Upper lobe of right lung (tissue), 1 donor: ENCODE results near the gene RAD52. TPM values are rescaled to one million over a fixed set of nuclear protein-coding genes. Genes with fewer than 3 reads are reported as not detected.
A peak's percentile ranks its signal among the peaks of the same experiment; 100 is the strongest.

ENCODE experiments used
- ATAC-seq: fragments of 200-7000 bp; cut with Tn5 transposase; one replicate; pipeline ENCODE4 v1.9.1; 2020; ENCODE audit warnings: mild to moderate bottlenecking, moderate library complexity
- DNase-seq: peaks from one replicate; pipeline ENCODE4 v3.0.0-alpha.2; 2020
- H3K27ac ChIP-seq: fragments of 200-600 bp; one replicate; pipeline ENCODE4 v1.8.0; 2022
- H3K27me3 ChIP-seq: fragments of 200-600 bp; one replicate; pipeline ENCODE4 v1.8.0; 2022; ENCODE audit warnings: mild to moderate bottlenecking
- H3K36me3 ChIP-seq: fragments of 200-600 bp; one replicate; pipeline ENCODE4 v1.8.0; 2022
- H3K4me1 ChIP-seq: fragments of 200-600 bp; one replicate; pipeline ENCODE4 v1.8.0; 2022
- H3K4me3 ChIP-seq: fragments of 200-600 bp; one replicate; pipeline ENCODE4 v1.8.0; 2022; ENCODE audit warnings: mild to moderate bottlenecking
- H3K9me3 ChIP-seq: fragments of 200-600 bp; one replicate; pipeline ENCODE4 v1.8.0; 2022
- intact Hi-C: fragments of 100-400 bp; cut with DNase I; formaldehyde crosslinking; loops from one replicate; pipeline ENCODE4 v1.11.0; 2022
- total RNA-seq: library from RNA; stranded (reverse); fragmentation: NEBNext Ultra II Directional; extraction: Animal tissue kit (Norgen Biotek cat#: 25700); gene quantifications from one replicate; pipeline ENCODE4 v1.2.1, GENCODE V29; 2021
- TF ChIP-seq, protein P1 (sequence below): fragments of 200-600 bp; IDR thresholded peaks from one replicate; pipeline ENCODE4 v1.8.0; 2022; ENCODE audit warnings: antibody characterized with exemption
- donor health status: DM: no; HTN: yes; CAD: no; lungs with severe emphysema.

RAD52 gene
- total RNA-seq, 1 donor from 2014 or later = 13.3 TPM

DNA sequence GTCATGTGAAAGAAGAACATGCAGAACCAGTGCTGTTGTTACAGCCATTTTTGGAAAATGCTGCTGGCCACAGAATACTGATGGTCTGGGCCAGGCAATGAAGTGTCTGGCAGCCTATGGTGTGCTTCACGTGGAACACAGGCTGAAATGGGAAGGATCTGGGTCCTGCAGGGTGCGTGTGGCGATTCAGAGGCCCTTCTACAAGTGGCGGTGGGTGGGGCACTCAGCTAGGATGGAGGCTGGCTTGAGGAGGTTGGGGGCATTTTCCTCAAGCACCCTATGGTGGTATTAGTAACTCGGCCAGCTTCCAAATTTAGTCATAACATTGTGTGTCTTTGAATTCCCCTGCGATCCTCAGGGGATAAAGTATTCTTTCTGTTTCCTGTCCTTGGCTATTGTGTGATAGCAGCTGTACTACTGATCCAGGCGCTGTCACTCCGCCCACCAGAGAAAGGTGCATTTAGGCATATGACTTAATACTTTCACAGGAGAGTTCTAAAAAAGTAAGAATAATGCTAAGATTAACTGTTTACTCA lies 9.2 kb upstream of the RAD52 start:
- no peaks in the 10 kb centered on the region for H3K36me3 ChIP-seq
- H3K27me3 ChIP-seq = no peaks in the 10 kb centered on the region
- no peaks in the 10 kb centered on the region for H3K4me1 ChIP-seq
- peak; percentile 24 for ATAC-seq
- TF ChIP-seq, protein P1, sequence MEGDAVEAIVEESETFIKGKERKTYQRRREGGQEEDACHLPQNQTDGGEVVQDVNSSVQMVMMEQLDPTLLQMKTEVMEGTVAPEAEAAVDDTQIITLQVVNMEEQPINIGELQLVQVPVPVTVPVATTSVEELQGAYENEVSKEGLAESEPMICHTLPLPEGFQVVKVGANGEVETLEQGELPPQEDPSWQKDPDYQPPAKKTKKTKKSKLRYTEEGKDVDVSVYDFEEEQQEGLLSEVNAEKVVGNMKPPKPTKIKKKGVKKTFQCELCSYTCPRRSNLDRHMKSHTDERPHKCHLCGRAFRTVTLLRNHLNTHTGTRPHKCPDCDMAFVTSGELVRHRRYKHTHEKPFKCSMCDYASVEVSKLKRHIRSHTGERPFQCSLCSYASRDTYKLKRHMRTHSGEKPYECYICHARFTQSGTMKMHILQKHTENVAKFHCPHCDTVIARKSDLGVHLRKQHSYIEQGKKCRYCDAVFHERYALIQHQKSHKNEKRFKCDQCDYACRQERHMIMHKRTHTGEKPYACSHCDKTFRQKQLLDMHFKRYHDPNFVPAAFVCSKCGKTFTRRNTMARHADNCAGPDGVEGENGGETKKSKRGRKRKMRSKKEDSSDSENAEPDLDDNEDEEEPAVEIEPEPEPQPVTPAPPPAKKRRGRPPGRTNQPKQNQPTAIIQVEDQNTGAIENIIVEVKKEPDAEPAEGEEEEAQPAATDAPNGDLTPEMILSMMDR = no peak
- H3K9me3 ChIP-seq = no peaks in the 10 kb centered on the region
- no peak overlapping the region for H3K27ac ChIP-seq
- intact Hi-C loops = no loop called here
- no peak overlapping the region for H3K4me3 ChIP-seq
- no peak for DNase-seq

GRCh38 chr12:955939-956338 lies 6.4 kb upstream of the RAD52 start:
- H3K4me3 ChIP-seq = no peak overlapping the region
- H3K4me1 ChIP-seq = no peaks in the 10 kb centered on the region
- DNase-seq (no peak), ATAC-seq (no peak)
- intact Hi-C loops = no loop called here
- TF ChIP-seq, protein P1 = no peak
- H3K27me3 ChIP-seq = no peaks in the 10 kb centered on the region
- H3K36me3 ChIP-seq = no peaks in the 10 kb centered on the region
- H3K27ac ChIP-seq = no peak overlapping the region
- H3K9me3 ChIP-seq = no peaks in the 10 kb centered on the region

- H3K9me3 ChIP-seq = no peaks in the 10 kb centered on the region
- H3K4me1 ChIP-seq = no peaks in the 10 kb centered on the region
- no peak overlapping the region for H3K4me3 ChIP-seq
- no peaks in the 10 kb centered on the region for H3K36me3 ChIP-seq
- intact Hi-C loops = loop anchor here (5.0 kb wide), 1 partner anchor 387 kb away; no protein-coding TSS in a partner anchor
- DNase-seq (no peak), ATAC-seq (no peak)
- no peaks in the 10 kb centered on the region for H3K27me3 ChIP-seq
- H3K27ac ChIP-seq = no peak overlapping the region
- TF ChIP-seq, protein P1 = no peak
These were observed 5.2 kb upstream of the RAD52 start for GRCh38 chr12:954741-955140.

DNA sequence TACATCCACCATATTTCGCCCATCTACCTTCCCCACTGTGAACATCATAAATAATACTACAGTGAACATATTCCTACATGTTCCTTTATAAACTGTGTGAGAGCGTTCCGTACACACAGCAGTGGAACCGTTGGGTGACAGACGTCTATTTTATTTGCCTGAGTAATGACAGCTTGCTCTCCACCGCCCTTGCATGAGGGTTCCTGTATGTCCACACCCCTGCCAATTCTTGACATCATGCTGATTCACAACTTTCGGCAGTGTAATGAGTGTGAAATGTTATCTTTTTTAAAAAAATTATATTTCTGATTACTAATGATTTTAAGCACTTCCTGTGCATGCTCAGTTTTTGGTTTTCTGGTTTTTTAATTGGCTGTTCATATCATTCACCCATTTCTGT lies 4.3 kb upstream of the RAD52 start:
- Histone ChIP-seq H3K9me3 (no peaks in the 10 kb centered on the region), H3K4me1 (no peaks in the 10 kb centered on the region), H3K27me3 (no peaks in the 10 kb centered on the region), H3K4me3 (no peak overlapping the region), H3K27ac (no peak overlapping the region), H3K36me3 (no peaks in the 10 kb centered on the region)
- DNase-seq (no peak), ATAC-seq (no peak)
- TF ChIP-seq, protein P1 = no peak
- intact Hi-C loops = loop anchor here (5.0 kb wide), 1 partner anchor 386 kb away; no protein-coding TSS in a partner anchor

DNA sequence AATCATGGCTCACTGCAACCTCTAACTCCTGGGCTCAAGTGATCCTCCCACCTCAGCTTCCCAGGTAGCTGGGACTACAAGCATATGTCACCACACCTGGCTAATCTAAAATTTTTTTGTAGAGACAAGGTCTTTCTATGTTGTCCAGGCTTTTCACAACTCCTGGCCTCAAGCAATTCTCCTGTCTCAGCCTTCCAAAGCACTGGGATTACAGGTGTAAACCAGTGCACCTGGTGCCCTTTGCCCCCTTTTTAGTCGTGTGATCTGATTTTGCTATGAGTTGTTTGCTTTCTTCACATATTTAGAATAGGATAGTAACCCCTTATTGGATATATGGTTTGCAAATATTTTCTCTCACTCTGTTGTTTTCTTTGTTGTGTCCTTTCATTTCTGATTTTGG lies 1.7 kb upstream of the RAD52 start:
- intact Hi-C loops = loop anchor here (5.0 kb wide), 1 partner anchor 384 kb away; no protein-coding TSS in a partner anchor
- peaks cover 10% of the 10 kb centered on the region for H3K4me1 ChIP-seq
- no peaks in the 10 kb centered on the region for H3K27me3 ChIP-seq
- H3K9me3 ChIP-seq = no peaks in the 10 kb centered on the region
- no peaks in the 10 kb centered on the region for H3K36me3 ChIP-seq
- TF ChIP-seq, protein P1 = no peak
- H3K4me3 ChIP-seq = no peak overlapping the region
- ATAC-seq = no peak
- no peak for DNase-seq
- H3K27ac ChIP-seq = no peak overlapping the region

- peak overlapping the region; percentile 82 for H3K4me3 ChIP-seq
- H3K27ac ChIP-seq = no peak overlapping the region
- DNase-seq (no peak), ATAC-seq (no peak)
- H3K36me3 ChIP-seq = no peaks in the 10 kb centered on the region
- H3K27me3 ChIP-seq = no peaks in the 10 kb centered on the region
- TF ChIP-seq, protein P1 = no peak
- intact Hi-C loops = no loop called here
- no peaks in the 10 kb centered on the region for H3K9me3 ChIP-seq
- peaks cover 10% of the 10 kb centered on the region for H3K4me1 ChIP-seq
These were observed 1.3 kb downstream of the RAD52 start for GRCh38 chr12:948238-948637.
